GM23338 (cell line): ENCODE measurements around the gene NDUFA11. TPM values are rescaled to one million over a fixed set of nuclear protein-coding genes. Genes with fewer than 3 reads are reported as not detected.
"Not testable (repeated sequence)": the region's sequence is repeated elsewhere in the genome, so short reads cannot be mapped to it uniquely, and the experiment has no call there.

Experiments
- ATAC-seq: fragments of 200-7000 bp; cut with Tn5 transposase; 3 replicates; pipeline ENCODE4 v1.9.1; 2020
- DNase-seq: peaks from one replicate; pipeline ENCODE4 v3.0.0-alpha.2; 2015; ENCODE audit warnings: low spot score
- H2AFZ ChIP-seq: fragments of 200-600 bp; sonication (generic); 2 replicates; pipeline ENCODE4 v1.8.0; 2016; ENCODE audit warnings: antibody characterized with exemption, mild to moderate bottlenecking, moderate library complexity
- H3F3A ChIP-seq: fragments of 200-600 bp; sonication (generic); replicated peaks from 2 replicates; pipeline ENCODE4 v1.8.0; 2017; ENCODE audit warnings: antibody characterized with exemption, mixed run types, low read depth
- H3K27ac ChIP-seq: fragments of 200-600 bp; sonication (generic); 2 replicates; pipeline ENCODE4 v1.6.1; 2016; ENCODE audit warnings: low read depth
- H3K27me3 ChIP-seq: fragments of 200-600 bp; sonication (generic); 2 replicates; pipeline ENCODE4 v1.8.0; 2016; ENCODE audit warnings: mild to moderate bottlenecking, mixed run types, moderate library complexity; ENCODE audit not compliant: insufficient read depth
- H3K36me3 ChIP-seq: fragments of 200-600 bp; sonication (generic); 2 replicates; pipeline ENCODE4 v1.8.0; 2016; ENCODE audit warnings: mild to moderate bottlenecking; ENCODE audit not compliant: insufficient read depth
- H3K4me1 ChIP-seq: fragments of 200-600 bp; sonication (generic); 2 replicates; pipeline ENCODE4 v1.8.0; 2016; ENCODE audit warnings: mild to moderate bottlenecking, moderate library complexity; ENCODE audit not compliant: insufficient read depth
- H3K4me2 ChIP-seq: fragments of 200-600 bp; sonication (generic); 2 replicates; pipeline ENCODE4 v1.7.1; 2017; ENCODE audit warnings: mixed run types
- H3K4me3 ChIP-seq: fragments of 200-600 bp; sonication (generic); 2 replicates; pipeline ENCODE4 v1.6.1; 2016; ENCODE audit warnings: mixed run types
- H3K79me2 ChIP-seq: fragments of 200-600 bp; sonication (generic); replicated peaks from 2 replicates; pipeline ENCODE4 v1.8.0; 2017; ENCODE audit warnings: mild to moderate bottlenecking; ENCODE audit not compliant: insufficient read depth
- H3K9me2 ChIP-seq: fragments of 200-600 bp; sonication (generic); 2 replicates; pipeline ENCODE4 v1.8.0; 2017; ENCODE audit not compliant: insufficient read depth
- H4K20me1 ChIP-seq: fragments of 200-600 bp; sonication (generic); replicated peaks from 2 replicates; pipeline ENCODE4 v1.8.0; 2017; ENCODE audit warnings: mild to moderate bottlenecking; ENCODE audit not compliant: insufficient read depth
- H3K27ac Mint-ChIP-seq: 2 replicates; pipeline ENCODE4 v1.8.0; 2020; ENCODE audit warnings: inconsistent platforms, mild to moderate bottlenecking, moderate library complexity, mixed read lengths
- H3K27me3 Mint-ChIP-seq: 3 replicates; pipeline ENCODE4 v1.8.0; 2022; ENCODE audit warnings: low read depth, mild to moderate bottlenecking, moderate library complexity, mixed read lengths, inconsistent platforms; ENCODE audit not compliant: insufficient read depth, poor library complexity
- H3K36me3 Mint-ChIP-seq: 3 replicates; pipeline ENCODE4 v1.8.0; 2021; ENCODE audit warnings: low read depth, mild to moderate bottlenecking, inconsistent platforms, moderate library complexity, mixed read lengths
- H3K4me1 Mint-ChIP-seq: 3 replicates; pipeline ENCODE4 v1.8.0; 2020; ENCODE audit warnings: mild to moderate bottlenecking, inconsistent platforms, mixed read lengths
- H3K4me3 Mint-ChIP-seq: 3 replicates; pipeline ENCODE4 v1.8.0; 2021; ENCODE audit warnings: moderate library complexity, mild to moderate bottlenecking, inconsistent platforms, mixed read lengths
- H3K9me3 Mint-ChIP-seq: 3 replicates; pipeline ENCODE4 v1.8.0; 2020; ENCODE audit warnings: moderate library complexity, mild to moderate bottlenecking, inconsistent platforms, mixed read lengths
- polyA plus RNA-seq: library from polyadenylated mRNA; unstranded; fragments of >200 nt; fragmentation: Nextera tagmentation; extraction: Ambion mirVana; gene quantifications from 2 replicates; pipeline ENCODE4 v1.2.1, GENCODE V29; 2016
- total RNA-seq: library from RNA; depleted of rRNA; stranded (reverse); fragments of >200 nt; shearing (Covaris generic); gene quantifications from 2 replicates; pipeline ENCODE4 v1.2.3, GENCODE V29; 2014; rRNA removed

The NDUFA11 gene
- total and polyA plus RNA-seq, 2 experiments from 2014 or later = 171 to 523 TPM

DNA sequence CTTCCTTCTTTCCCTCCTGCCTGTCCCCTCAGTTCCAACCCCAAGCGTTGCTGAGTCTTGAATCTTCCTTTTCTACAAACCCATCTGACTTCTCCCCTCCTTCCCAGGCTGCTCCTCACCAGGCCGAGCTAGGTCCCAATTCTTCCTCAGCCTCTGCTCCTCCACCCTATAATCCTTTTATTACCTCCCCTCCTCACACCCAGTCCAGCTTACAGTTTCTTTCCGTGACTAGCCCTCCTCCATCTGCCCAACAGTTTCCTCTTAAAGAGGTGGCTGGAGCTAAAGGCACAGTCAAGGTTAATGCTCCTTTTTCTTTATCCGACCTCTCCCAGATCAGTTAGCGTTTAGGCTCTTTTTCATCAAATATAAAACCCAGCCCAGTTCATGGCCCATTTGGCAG lies 55.0 kb downstream of the NDUFA11 start:
- H3K4me2 ChIP-seq, H3F3A ChIP-seq, H3K9me3 Mint-ChIP-seq, H3K4me1 Mint-ChIP-seq, H3K4me1 ChIP-seq, H3K27ac ChIP-seq, H3K9me2 ChIP-seq, H3K27me3 Mint-ChIP-seq, H3K36me3 Mint-ChIP-seq, H3K27ac Mint-ChIP-seq, H2AFZ ChIP-seq, DNase-seq, H3K27me3 ChIP-seq, H3K4me3 Mint-ChIP-seq, H3K36me3 ChIP-seq, ATAC-seq, H4K20me1 ChIP-seq, H3K4me3 ChIP-seq, H3K79me2 ChIP-seq: not testable (repeated sequence)

DNA sequence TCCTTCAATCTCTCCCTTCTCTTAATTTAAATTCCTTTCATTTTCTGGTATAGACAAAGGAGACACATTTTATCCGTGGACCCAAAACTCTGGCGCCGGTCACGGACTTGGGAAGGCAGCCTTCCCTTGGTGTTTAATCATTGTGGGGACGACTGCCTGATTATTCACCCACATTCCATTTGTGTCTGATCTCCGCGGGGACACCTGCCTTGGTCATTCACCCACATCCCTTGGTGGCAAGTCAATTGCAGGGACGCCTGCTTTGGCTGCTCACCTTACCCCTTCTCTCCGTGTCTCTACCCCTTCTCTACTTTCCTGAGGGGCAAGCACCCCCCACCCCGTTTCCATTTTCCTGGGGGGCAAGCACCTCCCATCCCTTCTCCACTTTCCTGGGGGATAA lies 55.7 kb downstream of the NDUFA11 start:
- not testable (repeated sequence) for H3K27me3 ChIP-seq, H2AFZ ChIP-seq, H3K36me3 Mint-ChIP-seq, H3K4me1 Mint-ChIP-seq, H3K4me3 ChIP-seq, ATAC-seq, H3K4me3 Mint-ChIP-seq, H3K27ac Mint-ChIP-seq, H3K36me3 ChIP-seq, DNase-seq, H3K27ac ChIP-seq, H3K9me2 ChIP-seq, H4K20me1 ChIP-seq, H3K27me3 Mint-ChIP-seq, H3K9me3 Mint-ChIP-seq, H3K4me1 ChIP-seq, H3K4me2 ChIP-seq, H3K79me2 ChIP-seq, H3F3A ChIP-seq

Other genes starting within 250 kb of the NDUFA11 start
- gene MICOS13, start 223.3 kb downstream of the NDUFA11 start, total RNA-seq = 9.1 and 15.5 TPM in 2 replicates
- 54.6 and 63.8 TPM in 2 replicates for gene MICOS13, start 223.3 kb downstream of the NDUFA11 start, polyA plus RNA-seq
- gene HSD11B1L, start 222.8 kb downstream of the NDUFA11 start, total RNA-seq = 12.9 and 14.6 TPM in 2 replicates
- 17.8 and 18.4 TPM in 2 replicates for gene HSD11B1L, start 222.8 kb downstream of the NDUFA11 start, polyA plus RNA-seq
- 575 and 895 TPM in 2 replicates for gene RPL36, start 213.5 kb downstream of the NDUFA11 start, total RNA-seq
- 3,204 and 3,480 TPM in 2 replicates for gene RPL36, start 213.5 kb downstream of the NDUFA11 start, polyA plus RNA-seq
- gene LONP1, start 183.6 kb downstream of the NDUFA11 start, total RNA-seq = 123 and 137 TPM in 2 replicates
- 64.5 and 68.6 TPM in 2 replicates for gene LONP1, start 183.6 kb downstream of the NDUFA11 start, polyA plus RNA-seq
- 0.17 TPM in 1 of 2 replicates, not detected in the other for gene CATSPERD, start 183.2 kb downstream of the NDUFA11 start, total RNA-seq
- 0.56 TPM in 1 of 2 replicates, not detected in the other for gene CATSPERD, start 183.2 kb downstream of the NDUFA11 start, polyA plus RNA-seq
- 1.0 and 1.6 TPM in 2 replicates for gene PRR22, start 119.0 kb downstream of the NDUFA11 start, total RNA-seq
- gene PRR22, start 119.0 kb downstream of the NDUFA11 start, polyA plus RNA-seq = 1.2 TPM in 2 replicates
- 42.7 and 53.0 TPM in 2 replicates for gene DUS3L, start 112.6 kb downstream of the NDUFA11 start, total RNA-seq
- gene DUS3L, start 112.6 kb downstream of the NDUFA11 start, polyA plus RNA-seq = 24.5 and 26.2 TPM in 2 replicates
- 4.0 and 5.9 TPM in 2 replicates for gene NRTN, start 98.7 kb downstream of the NDUFA11 start, total RNA-seq
- 5.5 and 5.8 TPM in 2 replicates for gene NRTN, start 98.7 kb downstream of the NDUFA11 start, polyA plus RNA-seq
- gene FUT6, start 64.1 kb downstream of the NDUFA11 start, total RNA-seq = not detected in 2 replicates
- gene FUT6, start 64.1 kb downstream of the NDUFA11 start, polyA plus RNA-seq = not detected in 2 replicates
- not detected in 2 replicates for gene FUT3, start 52.3 kb downstream of the NDUFA11 start, total RNA-seq
- gene FUT3, start 52.3 kb downstream of the NDUFA11 start, polyA plus RNA-seq = 0.45 TPM in 1 of 2 replicates, not detected in the other
- not detected in 2 replicates for gene FUT5, start 33.2 kb downstream of the NDUFA11 start, total RNA-seq
- 0.10 TPM in 1 of 2 replicates, not detected in the other for gene FUT5, start 33.2 kb downstream of the NDUFA11 start, polyA plus RNA-seq
- gene VMAC, start 1.1 kb upstream of the NDUFA11 start, total RNA-seq = 3.2 and 3.7 TPM in 2 replicates
- gene VMAC, start 1.1 kb upstream of the NDUFA11 start, polyA plus RNA-seq = 0.79 and 0.89 TPM in 2 replicates
- gene CAPS, start 10.5 kb upstream of the NDUFA11 start, total RNA-seq = 0.74 and 3.2 TPM in 2 replicates
- gene CAPS, start 10.5 kb upstream of the NDUFA11 start, polyA plus RNA-seq = 1.5 and 2.5 TPM in 2 replicates
- 98.3 and 105 TPM in 2 replicates for gene RANBP3, start 74.3 kb upstream of the NDUFA11 start, total RNA-seq
- gene RANBP3, start 74.3 kb upstream of the NDUFA11 start, polyA plus RNA-seq = 40.2 and 41.2 TPM in 2 replicates
- 4.6 and 5.2 TPM in 2 replicates for gene RFX2, start 206.7 kb upstream of the NDUFA11 start, total RNA-seq
- 11.5 and 13.0 TPM in 2 replicates for gene RFX2, start 206.7 kb upstream of the NDUFA11 start, polyA plus RNA-seq
- gene ACSBG2, start 231.9 kb upstream of the NDUFA11 start, total RNA-seq = not detected in 2 replicates
- not detected in 2 replicates for gene ACSBG2, start 231.9 kb upstream of the NDUFA11 start, polyA plus RNA-seq